Osteocyte (in vitro differentiated cells): ENCODE results near the gene HRNR. TPM values are rescaled to one million over a fixed set of nuclear protein-coding genes. Genes with fewer than 3 reads are reported as not detected.
A peak's percentile ranks its signal among the peaks of the same experiment; 100 is the strongest.

Source experiments
- DNase-seq: peaks from one replicate; pipeline ENCODE4 v3.0.0; 2021; ENCODE audit warnings: mixed read lengths; ENCODE audit not compliant: unreplicated experiment; ENCODE audit errors: extremely low spot score
- H3K27ac Mint-ChIP-seq: one replicate; pipeline ENCODE4 v1.8.0; 2021; ENCODE audit warnings: mild to moderate bottlenecking, mixed read lengths; ENCODE audit not compliant: unreplicated experiment
- H3K27me3 Mint-ChIP-seq: one replicate; pipeline ENCODE4 v1.8.0; 2021; ENCODE audit warnings: mixed read lengths; ENCODE audit not compliant: unreplicated experiment
- H3K36me3 Mint-ChIP-seq: one replicate; pipeline ENCODE4 v1.8.0; 2021; ENCODE audit warnings: mixed read lengths; ENCODE audit not compliant: unreplicated experiment
- H3K4me1 Mint-ChIP-seq: one replicate; pipeline ENCODE4 v1.8.0; 2021; ENCODE audit warnings: mixed read lengths; ENCODE audit not compliant: unreplicated experiment
- H3K4me3 Mint-ChIP-seq: one replicate; pipeline ENCODE4 v1.8.0; 2021; ENCODE audit warnings: mild to moderate bottlenecking, moderate library complexity, mixed read lengths; ENCODE audit not compliant: unreplicated experiment
- H3K9me3 Mint-ChIP-seq: one replicate; pipeline ENCODE4 v1.8.0; 2021; ENCODE audit warnings: mixed read lengths; ENCODE audit not compliant: unreplicated experiment
- CTCF ChIP-seq: fragments of 200-600 bp; sonication (generic); IDR thresholded peaks from 2 replicates; pipeline ENCODE4 v1.5.0; 2021; ENCODE audit warnings: antibody characterized with exemption, mild to moderate bottlenecking, moderate library complexity
- total RNA-seq: library from RNA; stranded (reverse); gene quantifications from 2 replicates; pipeline ENCODE4 v1.2.1, GENCODE V29; 2021

HRNR gene
- total RNA-seq, 1 donor from 2014 or later: not detected

GRCh38 chr1:152197361-152197941 lies 26.5 kb downstream of the HRNR start:
- no peak for DNase-seq
- Mint-ChIP-seq H3K36me3 (no peaks in the 10 kb centered on the region), H3K4me1 (no peaks in the 10 kb centered on the region), H3K9me3 (no peaks in the 10 kb centered on the region), H3K4me3 (no peak overlapping the region), H3K27ac (no peak overlapping the region), H3K27me3 (no peaks in the 10 kb centered on the region)
- TF ChIP-seq CTCF: no peak

DNA sequence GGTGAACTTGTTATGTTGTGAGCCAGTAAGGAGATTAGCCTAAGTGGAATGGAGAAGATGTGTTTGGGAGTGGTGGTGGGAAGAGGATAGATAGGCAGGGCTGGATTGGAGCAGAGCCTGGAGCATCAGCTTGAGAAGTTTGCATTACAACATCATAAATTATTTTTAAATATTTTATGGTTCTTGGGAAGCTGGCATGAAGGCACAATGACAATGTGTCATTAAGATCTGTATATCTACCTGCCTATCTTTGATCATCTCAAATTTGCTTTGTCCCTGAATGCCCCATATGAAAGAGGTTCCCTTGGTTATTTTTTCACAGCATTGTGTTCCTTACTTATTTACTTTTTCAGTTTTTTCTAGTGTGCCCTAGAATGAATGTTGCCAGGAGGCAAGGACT lies 32.3 kb downstream of the HRNR start:
- DNase-seq: no peak
- Mint-ChIP-seq H3K4me3 (no peak overlapping the region), H3K36me3 (no peaks in the 10 kb centered on the region), H3K27ac (no peak overlapping the region), H3K9me3 (no peaks in the 10 kb centered on the region), H3K4me1 (no peaks in the 10 kb centered on the region), H3K27me3 (peaks cover 12% of the 10 kb centered on the region)
- no peak for TF ChIP-seq CTCF

DNA sequence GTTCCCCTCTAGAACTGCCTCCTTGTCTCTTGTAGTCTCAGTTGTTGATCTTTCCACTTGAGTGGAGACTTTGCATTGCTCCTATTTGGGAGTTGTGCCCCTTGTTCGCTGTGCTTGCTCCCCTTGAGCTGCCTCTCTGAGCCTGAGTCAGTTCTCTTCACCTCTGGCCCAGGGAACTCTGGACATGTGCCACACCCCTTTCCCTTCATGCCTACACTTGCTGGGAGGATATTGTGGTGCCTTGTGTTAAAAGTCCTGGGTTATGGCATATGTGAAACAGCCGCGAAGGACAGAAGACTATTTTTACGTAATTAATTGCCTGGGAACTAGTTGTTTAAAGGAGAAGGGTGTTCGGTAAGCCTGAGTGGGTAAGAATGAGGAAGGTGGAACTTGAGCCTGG lies 32.7 kb downstream of the HRNR start:
- no peak for TF ChIP-seq CTCF
- no peaks in the 10 kb centered on the region for H3K4me1 Mint-ChIP-seq
- H3K27me3 Mint-ChIP-seq: peaks cover 12% of the 10 kb centered on the region
- H3K9me3 Mint-ChIP-seq: no peaks in the 10 kb centered on the region
- no peaks in the 10 kb centered on the region for H3K36me3 Mint-ChIP-seq
- no peak overlapping the region for H3K27ac Mint-ChIP-seq
- DNase-seq: no peak
- no peak overlapping the region for H3K4me3 Mint-ChIP-seq

GRCh38 chr1:152190589-152190988 lies 33.4 kb downstream of the HRNR start:
- TF ChIP-seq CTCF: no peak
- Mint-ChIP-seq H3K27ac (no peak overlapping the region), H3K36me3 (no peaks in the 10 kb centered on the region), H3K9me3 (no peaks in the 10 kb centered on the region), H3K27me3 (peaks cover 15% of the 10 kb centered on the region), H3K4me1 (no peaks in the 10 kb centered on the region), H3K4me3 (no peak overlapping the region)
- DNase-seq: no peak

GRCh38 chr1:152189657-152190442 lies 34.1 kb downstream of the HRNR start:
- Mint-ChIP-seq H3K9me3 (no peaks in the 10 kb centered on the region), H3K4me3 (no peak overlapping the region), H3K36me3 (no peaks in the 10 kb centered on the region), H3K27me3 (peaks cover 17% of the 10 kb centered on the region), H3K4me1 (no peaks in the 10 kb centered on the region), H3K27ac (no peak overlapping the region)
- peak; percentile 51 for TF ChIP-seq CTCF
- no peak for DNase-seq
